H1 (cell line): ENCODE data around the gene PCBD1. TPM values are rescaled to one million over a fixed set of nuclear protein-coding genes. Genes with fewer than 3 reads are reported as not detected.

Experiments used
- ATF3 ChIP-seq: IDR thresholded peaks from 2 replicates; pipeline ENCODE4 v1.6.1; 2011; ENCODE audit warnings: low read depth, mild to moderate bottlenecking, low read length; ENCODE audit not compliant: insufficient read depth
- BCL11A ChIP-seq, 2 experiments: IDR thresholded peaks; one replicate each; pipeline ENCODE4 v1.6.1; 2011; ENCODE audit warnings: low read depth in 2 of 2, low read length in 2 of 2, mild to moderate bottlenecking in 2 of 2
- CBX5 ChIP-seq: fragments of 300-800, 300-1000 bp; sonication (generic); IDR thresholded peaks from 2 replicates; pipeline ENCODE4 v1.7.1; 2016; ENCODE audit warnings: antibody characterized with exemption, low read length, low read depth
- CHD2 ChIP-seq: IDR thresholded peaks from 2 replicates; pipeline ENCODE4 v1.6.1; 2012; ENCODE audit warnings: low read length, improper control_type of control experiment
- NRF1 ChIP-seq: IDR thresholded peaks from 2 replicates; pipeline ENCODE4 v1.6.1; 2011; ENCODE audit warnings: mild to moderate bottlenecking, low read depth, low read length, improper control_type of control experiment
- SRF ChIP-seq: IDR thresholded peaks from 2 replicates; pipeline ENCODE4 v1.6.1; 2011; ENCODE audit warnings: mild to moderate bottlenecking, low read depth, low read length, moderate library complexity
- ZNF274 ChIP-seq: IDR thresholded peaks from 2 replicates; pipeline ENCODE4 v1.7.0; 2012; ENCODE audit warnings: low read length, borderline replicate concordance; ENCODE audit errors: extremely low read depth
- polyA plus RNA-seq, 7 experiments: library from polyadenylated mRNA; depleted of rRNA in 3 of 7; stranded (reverse) in 5 of 7; unstranded in 2 of 7; fragments of >200 nt in 5 of 7; fragments of 200-250 nt in 2 of 7; gene quantifications; 1 replicate in 5 of 7; 2 replicates in 1 of 7; 4 replicates in 1 of 7; pipeline versions ENCODE4 v1.2.1 to v1.2.3, GENCODE V29; 2011 to 2013; ENCODE audit warnings: missing spikeins in 2 of 7, mixed read lengths in 2 of 7
- total RNA-seq: library from RNA; stranded (reverse); fragmentation: NEBNext Ultra II Directional; extraction: Animal tissue kit (Norgen Biotek cat#: 25700); gene quantifications from 2 replicates; pipeline ENCODE4 v1.2.1, GENCODE V29; 2021

Gene PCBD1
- total and polyA plus RNA-seq, 2 of the 8 experiments (the other 6 are each of a cell fraction or from before 2014, with no cell fraction given): 46.5 to 55.0 TPM

DNA sequence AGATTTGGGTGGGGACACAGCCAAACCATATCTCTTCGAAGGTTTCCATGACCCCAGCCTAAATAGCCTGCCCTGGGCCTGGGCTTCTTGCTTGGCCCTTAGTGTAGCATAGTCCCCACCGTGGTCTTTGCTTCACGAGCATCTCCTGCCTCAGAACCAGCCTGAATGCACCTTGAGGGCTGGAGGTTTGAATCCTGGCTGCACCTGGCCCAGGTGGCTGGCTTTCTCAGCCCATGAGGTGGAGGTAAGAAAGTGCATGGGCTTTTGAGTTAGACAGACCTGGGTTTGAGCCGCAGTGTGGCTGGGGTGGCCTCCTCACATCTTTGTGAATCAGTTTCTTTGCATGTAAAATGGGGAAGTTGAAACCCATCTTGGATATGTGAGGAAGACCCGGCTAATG, 24.2 kb upstream of the PCBD1 start (continued):
- TF ChIP-seq CHD2 (no peak), CBX5 (no peak), SRF (no peak), ATF3 (no peak), ZNF274 (no peak), BCL11A (IDR thresholded peaks at IDR 0.05; ENCODE audit: low read depth in 2 of 2, low read length in 2 of 2) (no peak), NRF1 (no peak)
